HepG2 (cell line): ENCODE measurements around the gene SHE. TPM values are rescaled to one million over a fixed set of nuclear protein-coding genes. Genes with fewer than 3 reads are reported as not detected.
A peak's percentile ranks its signal among the peaks of the same experiment; 100 is the strongest.

Experiments
- ATAC-seq: fragments of 200-7000 bp; cut with Tn5 transposase; 3 replicates; pipeline ENCODE4 v1.9.1; 2020; ENCODE audit warnings: mild to moderate bottlenecking, moderate library complexity
- BruUV-seq: library from RNA; stranded (reverse); fragments of 400-500 nt; replicated peaks from 2 replicates; lab custom pipeline; 2021; lab: Mats Ljungman, UMichigan
- CTCF ChIA-PET: fragments of 300-600 bp; formaldehyde crosslinking; extraction: SDS; loops from one replicate; lab custom pipeline; 2021; ENCODE audit warnings: low total read pairs, inconsistent platforms, low intra/inter-chr PET ratio; lab: Yijun Ruan, JAX
- POLR2A ChIA-PET: fragments of 350-600 bp; sonication (Branson Sonifier 250); formaldehyde crosslinking; loops from one replicate; lab custom pipeline; 2020; ENCODE audit warnings: antibody characterized with exemption, inconsistent platforms; lab: Yijun Ruan, JAX
- DNase-seq: peaks from one replicate; pipeline ENCODE4 v3.0.0-alpha.2; 2015; ENCODE audit warnings: low spot score
- FAIRE-seq: peaks from 3 replicates; lab custom pipeline; 2011; peaks lifted over from hg19 to GRCh38; lab: Jason Lieb, UNC
- H2AFZ ChIP-seq: one replicate; pipeline ENCODE4 v1.6.1; 2011; ENCODE audit warnings: low read length, inconsistent platforms
- H3K27ac ChIP-seq: fragments of 300-600 bp; 3 replicates; pipeline ENCODE4 v1.8.0; 2011; ENCODE audit warnings: mixed run types, mild to moderate bottlenecking, mixed read lengths, low read length, inconsistent platforms; ENCODE audit not compliant: insufficient read depth; ENCODE audit errors: extremely low read length
- H3K27me3 ChIP-seq, 2 experiments: fragments of 200-600 bp in 1 of 2; 2 replicates in 1 of 2; 3 replicates in 1 of 2; pipeline versions ENCODE4 v1.6.0 to v1.8.0; 2011; ENCODE audit warnings: low read length in 2 of 2, mild to moderate bottlenecking in 2 of 2, moderate library complexity in 2 of 2, inconsistent platforms in 1 of 2; ENCODE audit not compliant: insufficient read depth in 2 of 2, control insufficient read depth in 1 of 2
- H3K36me3 ChIP-seq, 2 experiments: fragments of 200-600 bp in 1 of 2; replicated peaks in 1 of 2; 2 replicates in 1 of 2; 3 replicates in 1 of 2; pipeline versions ENCODE4 v1.5.1 to v1.8.0; 2011; ENCODE audit warnings: low read length in 2 of 2, inconsistent platforms in 1 of 2; ENCODE audit not compliant: insufficient read depth in 2 of 2, control insufficient read depth in 1 of 2
- H3K4me1 ChIP-seq: 2 replicates; pipeline ENCODE4 v1.5.1; 2012; ENCODE audit warnings: low read length, inconsistent platforms; ENCODE audit not compliant: insufficient read depth
- H3K4me2 ChIP-seq: 2 replicates; pipeline ENCODE4 v1.6.0; 2011; ENCODE audit warnings: low read depth, low read length, inconsistent platforms
- H3K4me3 ChIP-seq, 3 experiments: fragments of 200-600 bp in 1 of 3; sonication (generic), shearing (Covaris generic) in 1 of 3; replicated peaks in 1 of 3; 2 replicates each; pipeline ENCODE4 v1.5.1; 2011 to 2016; ENCODE audit warnings: low read length in 3 of 3, inconsistent platforms in 2 of 3, low read depth in 2 of 3, mild to moderate bottlenecking in 2 of 3, control low read depth in 1 of 3, mixed read lengths in 1 of 3; ENCODE audit not compliant: insufficient read depth in 1 of 3
- H3K79me2 ChIP-seq: one replicate; pipeline ENCODE4 v1.6.1; 2011; ENCODE audit warnings: low read length, inconsistent platforms; ENCODE audit not compliant: insufficient read depth
- H3K9ac ChIP-seq: 2 replicates; pipeline ENCODE4 v1.6.0; 2011; ENCODE audit warnings: mild to moderate bottlenecking, low read depth, low read length, inconsistent platforms; ENCODE audit not compliant: insufficient read depth
- H3K9me3 ChIP-seq: 2 replicates; pipeline ENCODE4 v1.5.1; 2012; ENCODE audit warnings: mild to moderate bottlenecking, low read length
- H4K20me1 ChIP-seq: 2 replicates; pipeline ENCODE4 v1.6.0; 2011; ENCODE audit warnings: inconsistent platforms, mild to moderate bottlenecking, low read length, moderate library complexity; ENCODE audit not compliant: insufficient read depth
- CTCF ChIP-seq: sonication (generic); formaldehyde crosslinking; IDR thresholded peaks from 2 replicates; pipeline ENCODE4 v1.5.0; 2020; ENCODE audit warnings: mild to moderate bottlenecking, missing genetic modification reagents, moderate library complexity
- EED ChIP-seq: sonication (generic); formaldehyde crosslinking; IDR thresholded peaks from 2 replicates; pipeline ENCODE4 v1.5.0; 2020; ENCODE audit warnings: mild to moderate bottlenecking, missing genetic modification reagents
- ELF3 ChIP-seq: IDR thresholded peaks from 2 replicates; pipeline ENCODE4 v1.6.1; 2016; ENCODE audit warnings: missing genetic modification reagents, missing compliant biosample characterization
- HES4 ChIP-seq: sonication (generic); formaldehyde crosslinking; IDR thresholded peaks from 2 replicates; pipeline ENCODE4 v1.9.0; 2021; ENCODE audit warnings: mild to moderate bottlenecking, missing genetic modification reagents, borderline replicate concordance
- HIVEP1 ChIP-seq: sonication (generic); formaldehyde crosslinking; IDR thresholded peaks from 2 replicates; pipeline ENCODE4 v1.4.0; 2020; ENCODE audit warnings: mild to moderate bottlenecking, missing genetic modification reagents
- MTA3 ChIP-seq: sonication (generic); formaldehyde crosslinking; IDR thresholded peaks from 2 replicates; pipeline ENCODE4 v1.4.0; 2020; ENCODE audit warnings: missing genetic modification reagents
- NFIC ChIP-seq: IDR thresholded peaks from 2 replicates; pipeline ENCODE4 v1.6.1; 2012; ENCODE audit warnings: mild to moderate bottlenecking, low read length, inconsistent platforms
- STAG1 ChIP-seq: sonication (generic); formaldehyde crosslinking; IDR thresholded peaks from 2 replicates; pipeline ENCODE4 v1.4.0; 2020; ENCODE audit warnings: missing genetic modification reagents
- ZFAT ChIP-seq: sonication (generic); formaldehyde crosslinking; conservative IDR thresholded peaks from 2 replicates; pipeline ENCODE4 v1.8.1; 2023; ENCODE audit warnings: missing genetic modification reagents, inconsistent platforms
- ZHX2 ChIP-seq, 2 experiments: sonication (generic) in 1 of 2; formaldehyde crosslinking in 1 of 2; IDR thresholded peaks; 2 replicates each; pipeline versions ENCODE4 v1.6.1 to v1.9.0; 2014 to 2022; ENCODE audit warnings: antibody characterized with exemption in 1 of 2, borderline replicate concordance in 1 of 2, inconsistent platforms in 1 of 2, low read depth in 1 of 2, missing genetic modification reagents in 1 of 2
- ZNF232 ChIP-seq: sonication (generic); formaldehyde crosslinking; IDR thresholded peaks from 2 replicates; pipeline ENCODE4 v1.4.0; 2020; ENCODE audit warnings: missing genetic modification reagents, borderline replicate concordance
- WGBS: methylation state at CpG from one replicate; pipeline ENCODE4 v1.1.6; 2017; ENCODE audit warnings: low lambda C conversion rate; 5-methylcytosine and 5-hydroxymethylcytosine counted together
- in situ Hi-C: cut with HindIII; loops from 2 replicates; pipeline ENCODE4 v1.10.0; 2017; ENCODE audit warnings: low pct_unique_long_range_greater_than_20kb; ENCODE audit not compliant: extremely low pct_ligation_motif_present
- intact Hi-C: fragments of 100-400 bp; cut with micrococcal nuclease; formaldehyde crosslinking; loops from one replicate; pipeline ENCODE4 v1.10.0; 2022; ENCODE audit not compliant: unreplicated experiment
- polyA plus RNA-seq, 8 experiments: library from polyadenylated mRNA; depleted of rRNA in 3 of 8; stranded (reverse) in 7 of 8; unstranded in 1 of 8; fragments of >200 nt; fragmentation: Illumina TruSeq in 4 of 8; extraction: Trizol in 4 of 8; gene quantifications; 2 replicates each; pipeline versions ENCODE4 v1.2.1 to v1.2.3, GENCODE V29; 2011 to 2016; ENCODE audit warnings: low read depth in 4 of 8, missing spikeins in 1 of 8, mixed read lengths in 1 of 8; ENCODE audit not compliant: insufficient read depth in 1 of 8
- total RNA-seq, 5 experiments: library from RNA; depleted of rRNA; stranded (reverse); fragments of >200 nt; fragmentation: Illumina TruSeq; extraction: Trizol; gene quantifications; 2 replicates each; pipeline ENCODE4 v1.2.3, GENCODE V29; 2016; ENCODE audit warnings: low read depth in 1 of 5

The SHE gene
- total and polyA plus RNA-seq, 2 of the 13 experiments (the other 11 are each of a cell fraction or from before 2014, with no cell fraction given), result not detected

GRCh38 chr1:154478639-154479038 lies 23.6 kb downstream of the SHE start:
- BruUV-seq, result no TSS peak
- H3K9ac ChIP-seq, result no peak overlapping the region
- TF ChIP-seq EED (CRISPR knock-in tag) (no peak), CTCF (peak; percentile 41), ELF3 (CRISPR knock-in tag) (0 out of 2 replicates have a peak, but pooled peaks have one; percentile 25), NFIC (no peak), STAG1 (peak; percentile 31)
- H3K4me2 ChIP-seq, result no peak overlapping the region; the same call in 1 of the 2 replicates
- CTCF ChIA-PET, result interaction anchor here (2.1 to 2.3 kb wide), 2 partner anchors 68 to 263 kb away, joined by 9 to 14 read pairs; no protein-coding TSS in a partner anchor
- POLR2A ChIA-PET, result interaction anchor here (1.6 kb wide), 1 partner anchor 68 kb away, joined by 4 read pairs; no protein-coding TSS in a partner anchor
- H3K9me3 ChIP-seq, result no peaks in the 10 kb centered on the region
- FAIRE-seq (no peak), ATAC-seq (no peak), DNase-seq (peak; percentile 52)
- no peaks in the 10 kb centered on the region for H3K27me3 ChIP-seq
- H3K79me2 ChIP-seq, result no peaks in the 10 kb centered on the region
- intact Hi-C loops, result loop anchor here (1.0 kb wide), 1 partner anchor 73 kb away; the partner anchor contains the start of gene IL6R
- H3K27ac ChIP-seq, result no peak overlapping the region
- WGBS, result 10% methylated on average over 5 of the region's 5 CpGs
- no peak overlapping the region for H3K4me3 ChIP-seq
- in situ Hi-C loops, result no loop called here
- H2AFZ ChIP-seq, result no peak overlapping the region
- H4K20me1 ChIP-seq, result no peaks in the 10 kb centered on the region
- peaks cover 29% of the 10 kb centered on the region for H3K4me1 ChIP-seq
- no peaks in the 10 kb centered on the region for H3K36me3 ChIP-seq

- ChIA-PET POLR2A (no interaction called here), CTCF (interaction anchor here (2.3 kb wide), 1 partner anchor 69 kb away, joined by 14 read pairs; no protein-coding TSS in a partner anchor)
- Histone ChIP-seq H3K4me1 (peaks cover 29% of the 10 kb centered on the region), H2AFZ (no peak overlapping the region), H3K9me3 (no peaks in the 10 kb centered on the region), H3K9ac (no peak overlapping the region), H3K79me2 (no peaks in the 10 kb centered on the region), H3K4me3 (no peak overlapping the region), H3K36me3 (no peaks in the 10 kb centered on the region), H3K27me3 (no peaks in the 10 kb centered on the region), H3K27ac (no peak overlapping the region), H3K4me2 (no peak overlapping the region), H4K20me1 (no peaks in the 10 kb centered on the region)
- FAIRE-seq (no peak), DNase-seq (no peak), ATAC-seq (no peak)
- no TSS peak for BruUV-seq
- in situ Hi-C loops (no loop called here), intact Hi-C loops (loop anchor here (1.0 kb wide), 1 partner anchor 73 kb away; the partner anchor contains the start of gene IL6R)
- 52% methylated on average over 6 of the region's 8 CpGs for WGBS
- no peak for TF ChIP-seq ZFAT (CRISPR knock-in tag)
- no peak for TF ChIP-seq MTA3 (CRISPR knock-in tag)
- no peak for TF ChIP-seq ELF3 (CRISPR knock-in tag)
- no peak for TF ChIP-seq ZNF232 (CRISPR knock-in tag)
- TF ChIP-seq HIVEP1 (CRISPR knock-in tag), result no peak
- no peak for TF ChIP-seq ZHX2 (IDR thresholded peaks at IDR 0.05; ENCODE audit: low read depth)
- no peak for TF ChIP-seq ZHX2 (CRISPR knock-in tag; IDR thresholded peaks at IDR 0.05; ENCODE audit: borderline replicate concordance)
- no peak for TF ChIP-seq HES4 (CRISPR knock-in tag)
Observed at GRCh38 chr1:154478013-154478412, 24.2 kb downstream of the SHE start.
